ENCODE results near the gene RGS17.

GRCh38 chr6:152969688-152970418 lies 161.2 kb downstream of the RGS17 start:
- TF ChIP-seq, protein P1, sequence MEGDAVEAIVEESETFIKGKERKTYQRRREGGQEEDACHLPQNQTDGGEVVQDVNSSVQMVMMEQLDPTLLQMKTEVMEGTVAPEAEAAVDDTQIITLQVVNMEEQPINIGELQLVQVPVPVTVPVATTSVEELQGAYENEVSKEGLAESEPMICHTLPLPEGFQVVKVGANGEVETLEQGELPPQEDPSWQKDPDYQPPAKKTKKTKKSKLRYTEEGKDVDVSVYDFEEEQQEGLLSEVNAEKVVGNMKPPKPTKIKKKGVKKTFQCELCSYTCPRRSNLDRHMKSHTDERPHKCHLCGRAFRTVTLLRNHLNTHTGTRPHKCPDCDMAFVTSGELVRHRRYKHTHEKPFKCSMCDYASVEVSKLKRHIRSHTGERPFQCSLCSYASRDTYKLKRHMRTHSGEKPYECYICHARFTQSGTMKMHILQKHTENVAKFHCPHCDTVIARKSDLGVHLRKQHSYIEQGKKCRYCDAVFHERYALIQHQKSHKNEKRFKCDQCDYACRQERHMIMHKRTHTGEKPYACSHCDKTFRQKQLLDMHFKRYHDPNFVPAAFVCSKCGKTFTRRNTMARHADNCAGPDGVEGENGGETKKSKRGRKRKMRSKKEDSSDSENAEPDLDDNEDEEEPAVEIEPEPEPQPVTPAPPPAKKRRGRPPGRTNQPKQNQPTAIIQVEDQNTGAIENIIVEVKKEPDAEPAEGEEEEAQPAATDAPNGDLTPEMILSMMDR (IDR thresholded peaks at IDR 0.05), result no peak
- TF ChIP-seq POLR2A (IDR thresholded peaks at IDR 0.05), result no peak

All from uterus (tissue), 2 donors.